ENCODE data around the gene MAK.
"Not testable (repeated sequence)": the region's sequence is repeated elsewhere in the genome, so short reads cannot be mapped to it uniquely, and the experiment has no call there.

MAK gene, protein sequence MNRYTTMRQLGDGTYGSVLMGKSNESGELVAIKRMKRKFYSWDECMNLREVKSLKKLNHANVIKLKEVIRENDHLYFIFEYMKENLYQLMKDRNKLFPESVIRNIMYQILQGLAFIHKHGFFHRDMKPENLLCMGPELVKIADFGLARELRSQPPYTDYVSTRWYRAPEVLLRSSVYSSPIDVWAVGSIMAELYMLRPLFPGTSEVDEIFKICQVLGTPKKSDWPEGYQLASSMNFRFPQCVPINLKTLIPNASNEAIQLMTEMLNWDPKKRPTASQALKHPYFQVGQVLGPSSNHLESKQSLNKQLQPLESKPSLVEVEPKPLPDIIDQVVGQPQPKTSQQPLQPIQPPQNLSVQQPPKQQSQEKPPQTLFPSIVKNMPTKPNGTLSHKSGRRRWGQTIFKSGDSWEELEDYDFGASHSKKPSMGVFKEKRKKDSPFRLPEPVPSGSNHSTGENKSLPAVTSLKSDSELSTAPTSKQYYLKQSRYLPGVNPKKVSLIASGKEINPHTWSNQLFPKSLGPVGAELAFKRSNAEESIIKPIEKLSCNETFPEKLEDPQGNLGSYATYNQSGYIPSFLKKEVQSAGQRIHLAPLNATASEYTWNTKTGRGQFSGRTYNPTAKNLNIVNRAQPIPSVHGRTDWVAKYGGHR

DNA sequence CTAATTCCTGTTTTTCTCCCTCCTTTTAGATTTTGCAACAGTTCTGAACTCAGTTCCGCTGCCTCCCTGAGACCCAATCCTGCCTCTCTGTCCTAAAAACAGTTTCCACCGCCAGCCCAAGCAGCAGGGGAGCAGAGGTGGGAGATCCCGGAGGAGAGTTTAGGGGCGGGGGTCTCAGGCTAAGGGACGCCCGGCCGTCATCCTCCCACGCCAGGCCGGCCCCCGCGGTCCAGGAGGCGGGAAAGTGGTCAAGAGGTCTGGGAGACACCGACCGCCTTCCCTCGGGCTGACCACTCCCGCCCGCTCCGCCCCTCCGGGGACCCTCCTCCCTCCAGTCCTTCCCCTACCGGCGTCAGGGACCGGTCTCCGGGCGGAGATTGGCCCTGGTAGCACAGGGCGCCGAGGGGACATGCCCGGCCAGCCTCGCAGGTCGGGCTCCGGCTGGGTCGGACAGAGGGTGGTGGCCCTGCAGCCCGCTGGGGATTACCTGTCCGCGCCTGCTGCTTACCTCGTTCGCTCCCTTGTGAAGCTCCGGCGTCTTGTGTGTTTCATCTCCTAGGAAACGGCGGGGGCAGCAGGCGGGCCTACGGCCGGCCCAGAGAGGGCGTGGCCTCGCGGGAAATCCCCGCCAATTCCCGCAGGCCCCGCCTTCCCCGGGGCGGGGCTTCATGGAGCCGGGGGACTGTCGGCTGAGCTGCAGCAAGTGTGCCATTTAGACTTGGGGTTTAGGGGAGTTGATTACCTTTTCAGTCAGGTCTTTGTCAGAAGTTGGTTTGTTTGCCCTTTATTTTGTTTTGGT is at the start of gene MAK:
Gene MAK, minus strand, starts transcription at position 545 of the 799 bp plus-strand sequence. CDS start 7,891 bp downstream, outside the sequence.
- peak; percentile 82 for DNase-seq (ENCODE audit: low read depth)

DNA sequence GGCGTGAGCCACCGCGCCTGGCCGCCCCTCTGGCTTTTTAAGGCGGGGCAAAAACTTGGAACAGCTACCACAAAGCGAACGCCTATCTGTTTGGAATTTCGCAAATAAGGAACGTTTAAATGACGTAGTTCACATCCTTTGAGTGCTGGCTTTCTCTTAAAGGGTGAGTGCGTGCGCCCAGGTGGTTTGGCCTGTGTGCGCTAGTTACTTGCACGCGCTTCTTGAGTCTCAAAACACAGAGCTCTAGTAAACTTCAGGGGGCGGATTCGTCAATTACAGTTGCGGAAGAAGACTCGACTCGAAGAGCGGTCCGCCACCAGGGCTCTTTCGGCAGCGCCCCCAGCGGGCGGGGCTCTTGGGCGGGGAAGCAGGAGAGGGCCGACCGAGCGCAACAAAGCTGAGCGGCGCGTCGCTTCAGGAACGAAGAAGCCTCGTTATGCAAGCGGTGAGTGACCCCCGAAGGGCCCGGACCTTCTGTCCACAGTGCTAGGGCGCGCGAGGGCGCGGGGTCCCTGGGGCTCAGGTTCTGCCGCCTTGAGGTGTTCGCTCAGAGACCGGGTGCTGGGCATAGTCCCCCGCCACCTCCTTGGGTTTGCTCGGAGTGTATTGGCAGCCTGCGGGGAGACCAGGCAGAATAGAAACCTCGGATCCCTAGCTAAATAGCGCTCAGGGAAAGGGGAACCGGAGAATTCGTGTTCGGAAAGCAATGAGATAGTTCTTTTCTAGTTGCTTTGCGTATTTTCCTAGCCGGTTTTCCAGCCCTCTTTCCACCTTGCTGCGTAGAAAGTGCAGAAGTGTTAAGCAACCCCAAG is 48.6 kb upstream of the MAK start, which contains the start of gene SYCP2L:
Gene SYCP2L, plus strand, starts transcription at position 362 of the 812 bp plus-strand sequence. Its CDS starts 75 bp downstream, at position 437.
- DNase-seq (ENCODE audit: low read depth), result no peak

DNA sequence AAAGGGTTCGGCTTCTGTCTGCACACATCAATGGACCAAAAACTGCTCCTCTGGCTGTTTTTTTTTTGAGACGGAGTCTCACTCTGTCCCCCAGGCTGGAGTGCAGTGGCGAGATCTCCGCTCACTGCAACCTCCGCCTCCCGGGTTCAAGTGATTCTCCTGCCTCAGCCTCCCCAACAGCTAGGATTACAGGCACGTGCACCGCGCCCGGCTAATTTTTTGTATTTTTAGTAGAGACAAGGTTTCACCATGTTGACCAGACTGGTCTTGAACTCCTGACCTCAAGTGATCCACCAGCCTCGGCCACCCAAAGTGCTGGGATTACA is 48.0 kb upstream of the MAK start:
- DNase-seq (ENCODE audit: low read depth), result not testable (repeated sequence)

DNA sequence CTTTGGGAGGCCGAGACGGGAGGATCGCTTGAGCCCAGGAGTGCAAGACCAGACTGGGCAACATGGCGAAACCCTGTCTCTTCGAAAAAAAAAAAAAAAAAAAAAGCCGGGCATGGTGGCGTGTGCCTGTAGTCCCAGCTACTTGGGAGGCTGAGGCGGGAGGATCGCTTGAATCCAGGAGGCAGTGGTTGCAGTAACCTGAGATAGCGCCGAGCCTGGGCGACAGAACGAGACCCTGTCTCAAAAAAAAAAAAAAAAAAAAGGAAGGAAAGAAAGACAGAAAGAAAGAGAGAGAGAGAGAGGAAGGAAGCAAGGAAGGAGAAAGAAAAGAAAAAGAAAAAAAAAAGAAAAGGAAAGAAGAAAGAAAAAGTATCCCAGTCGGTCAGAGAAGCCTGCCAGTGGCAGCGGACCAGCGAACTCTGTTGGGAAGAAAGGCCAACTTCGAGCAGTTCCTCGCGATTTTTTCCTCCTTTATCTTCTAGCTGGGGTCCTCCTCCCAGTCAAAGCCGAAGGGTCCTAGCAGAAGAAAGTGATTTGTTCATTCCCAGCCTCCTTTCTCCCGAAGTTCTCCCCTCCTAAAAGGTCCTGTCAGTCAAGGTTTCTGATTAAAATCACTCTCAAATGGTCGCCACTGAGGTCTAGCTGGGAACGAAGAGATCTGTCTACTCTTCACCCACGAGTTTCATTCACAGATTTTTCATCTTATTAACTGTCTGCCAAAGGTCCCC is 46.1 kb upstream of the MAK start:
- DNase-seq (ENCODE audit: low read depth), result no peak

DNA sequence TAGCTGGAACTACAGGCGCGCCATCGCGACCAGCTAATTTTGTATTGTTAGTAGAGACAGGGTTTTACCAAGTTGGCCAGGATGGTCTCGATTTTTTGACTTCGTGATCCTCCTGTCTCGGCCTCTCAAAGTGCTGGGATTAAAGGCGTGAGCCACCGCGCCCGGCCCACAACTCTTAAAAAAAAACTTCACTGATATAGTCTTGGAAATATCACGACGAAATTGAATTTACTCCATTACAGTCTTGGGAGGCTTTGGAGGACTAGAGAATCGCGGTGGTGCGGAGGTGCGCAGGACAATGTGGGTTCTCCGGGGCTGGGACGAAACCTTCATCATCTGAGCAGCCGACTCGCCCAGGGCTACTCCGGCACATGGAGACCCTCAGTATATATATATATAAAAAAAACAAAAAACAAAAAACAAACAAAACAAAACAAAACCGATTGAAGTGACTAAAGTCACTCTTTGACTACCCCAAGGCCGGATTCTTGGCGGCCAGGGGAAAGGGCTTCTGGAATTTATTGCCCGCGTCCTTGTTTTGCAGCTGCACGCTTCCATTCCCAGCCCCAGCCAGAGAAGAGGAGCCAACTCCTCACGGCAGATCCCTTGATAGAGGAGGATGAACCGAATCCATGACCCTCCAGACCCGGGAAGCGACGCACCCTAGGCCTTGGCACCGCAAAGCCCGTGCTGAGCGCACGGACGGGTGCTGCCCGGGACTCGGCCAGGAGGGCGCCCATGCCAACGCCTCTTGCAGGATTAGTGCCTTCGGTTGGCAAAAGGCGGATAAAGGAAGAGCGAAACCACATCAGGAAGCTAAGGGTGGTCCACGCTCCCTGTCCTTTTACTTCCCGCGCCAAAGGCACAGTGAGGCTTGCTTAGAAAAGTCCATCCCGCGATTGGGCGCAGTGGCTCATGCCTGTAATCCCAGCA is 45.2 kb upstream of the MAK start:
- DNase-seq (ENCODE audit: low read depth), result no peak

DNA sequence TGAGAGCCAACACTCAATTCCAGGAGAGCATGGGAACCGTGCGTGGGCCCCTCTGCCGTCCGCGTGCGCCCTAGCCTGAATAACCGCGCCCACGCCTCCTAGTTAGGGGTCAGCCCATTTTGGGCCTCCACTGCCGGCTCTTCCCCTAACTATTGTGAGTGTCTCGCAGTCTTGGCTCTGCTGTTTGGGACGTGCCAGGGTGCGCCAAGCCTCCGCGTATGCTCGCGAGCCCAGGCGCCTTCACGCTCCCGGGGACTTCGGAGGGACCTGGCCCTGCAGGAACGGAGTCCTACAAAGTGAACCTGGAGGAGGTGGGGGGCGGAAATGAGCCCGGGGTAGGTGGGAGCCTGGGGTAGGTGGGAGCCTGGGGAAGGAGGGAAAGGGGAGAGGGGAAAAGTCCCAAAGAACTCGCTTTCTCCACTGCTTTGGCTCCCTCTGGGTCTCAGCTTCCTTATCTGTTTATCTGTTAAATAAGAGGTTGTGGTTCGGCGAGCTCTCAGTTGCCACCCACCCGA is 44.4 kb upstream of the MAK start:
- no peak for DNase-seq (ENCODE audit: low read depth)

DNA sequence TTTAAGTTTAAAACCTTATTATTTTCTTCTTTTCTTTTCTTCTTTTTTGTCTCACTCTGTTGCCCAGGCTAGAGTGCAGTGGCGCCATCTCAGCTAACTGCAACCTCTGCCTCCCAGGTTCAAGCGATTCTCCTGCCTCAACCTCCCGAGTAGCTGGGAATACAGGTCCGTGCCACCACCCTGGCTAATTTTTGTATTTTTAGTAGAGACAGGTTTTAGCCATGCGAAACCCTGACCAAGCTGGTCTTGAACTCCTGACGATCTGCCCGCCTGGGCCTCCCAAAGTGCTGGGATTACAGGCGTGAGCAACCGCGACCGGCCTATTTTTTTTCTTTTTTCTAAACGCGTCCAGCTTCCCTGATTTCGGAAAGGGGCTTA is 43.9 kb upstream of the MAK start:
- not testable (repeated sequence) for DNase-seq (ENCODE audit: low read depth)

DNA sequence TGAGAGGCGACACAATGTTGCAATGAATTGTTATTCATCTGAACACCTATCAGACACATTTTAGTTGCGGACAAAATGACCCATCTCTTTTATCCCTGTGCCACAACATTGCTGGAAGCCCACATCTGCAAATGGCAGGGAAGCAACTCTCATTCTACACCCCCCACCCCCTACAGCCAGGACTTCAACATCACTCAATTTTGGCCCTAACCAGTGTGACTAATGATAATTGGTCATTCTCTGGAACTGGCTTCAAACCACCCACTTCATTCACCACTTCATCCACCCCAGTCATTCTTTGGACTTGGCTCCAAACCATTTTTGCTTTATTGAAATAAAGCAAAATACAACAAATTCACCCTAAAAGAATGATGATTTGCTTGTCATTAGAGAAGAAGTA is 42.0 kb upstream of the MAK start:
- DNase-seq (ENCODE audit: low read depth), result no peak

DNA sequence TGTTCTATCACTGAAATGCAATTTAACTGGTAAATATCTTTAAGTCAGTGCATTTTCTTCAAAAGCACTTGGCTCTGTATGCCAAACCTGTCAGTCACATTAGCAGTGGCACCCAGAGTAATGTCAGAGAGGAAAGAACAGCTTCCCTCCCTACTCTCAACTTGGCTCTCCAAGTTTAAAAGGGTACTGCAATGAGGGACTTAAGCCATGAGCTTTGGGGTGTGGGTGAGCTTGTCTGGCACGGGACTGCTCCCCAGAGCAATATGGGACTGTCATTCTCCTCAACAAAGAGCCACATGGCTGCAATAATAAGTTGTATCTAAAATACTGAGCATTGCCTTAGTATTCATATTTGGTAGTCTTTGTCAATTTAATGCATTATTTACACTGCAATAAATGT is 39.5 kb upstream of the MAK start:
- DNase-seq (ENCODE audit: low read depth), result no peak

DNA sequence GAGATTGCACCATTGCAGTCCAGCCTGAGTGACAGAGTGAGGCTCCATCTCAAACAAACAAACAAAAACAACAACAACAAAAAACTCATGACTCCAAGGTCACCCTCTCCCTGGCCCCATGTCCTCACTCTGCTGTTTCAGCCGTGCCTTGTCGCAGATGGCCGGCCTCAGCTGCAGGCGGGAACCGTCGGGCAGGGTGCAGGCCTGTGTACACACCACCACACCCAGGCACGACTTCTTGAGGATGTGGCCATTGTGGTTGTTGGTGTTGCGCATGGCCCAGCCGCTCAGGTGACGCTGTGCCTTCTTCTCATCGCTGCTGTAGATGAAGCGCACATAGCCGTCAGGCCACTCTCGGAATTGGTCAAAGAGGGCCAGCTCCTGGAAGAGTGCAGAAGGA is 38.7 kb upstream of the MAK start:
- DNase-seq (ENCODE audit: low read depth), result no peak

DNA sequence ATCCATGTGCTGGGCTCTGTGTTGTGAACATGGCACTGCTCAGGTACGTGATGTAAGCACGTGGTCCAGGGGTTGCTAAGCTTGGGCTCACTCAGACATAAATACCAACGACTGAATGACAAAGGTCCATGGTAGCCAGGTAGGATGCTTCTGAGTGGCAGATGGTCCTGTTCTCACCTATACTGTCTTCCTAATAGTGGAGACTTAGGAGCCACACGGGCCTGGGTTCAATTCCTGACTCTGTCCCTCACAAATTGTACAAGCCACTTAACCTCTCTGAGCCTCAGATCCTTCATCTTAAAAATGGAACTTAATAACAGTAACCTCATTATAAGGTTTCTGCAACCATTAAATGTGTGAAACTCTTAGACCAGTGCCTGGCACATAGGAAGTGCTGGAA is 36.7 kb upstream of the MAK start:
- DNase-seq (ENCODE audit: low read depth), result no peak

DNA sequence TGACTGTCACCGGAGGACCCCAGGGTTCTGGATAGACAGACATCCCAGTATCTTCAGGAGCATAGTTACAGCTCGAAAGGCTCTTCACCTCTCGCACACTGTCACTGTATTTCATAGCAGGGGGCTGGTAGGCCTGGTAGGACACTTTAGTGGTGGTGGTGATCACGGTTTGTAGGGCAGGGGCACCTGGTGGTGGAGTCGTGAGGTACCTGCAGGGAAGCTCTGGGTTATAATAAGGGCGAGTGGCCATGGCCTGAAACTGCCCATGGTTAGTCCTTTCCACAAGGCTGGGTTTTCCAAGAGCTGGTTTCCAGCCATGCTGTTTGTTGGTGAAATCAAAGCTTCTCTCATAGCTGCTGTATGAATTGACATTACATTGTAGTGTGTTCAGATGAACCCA is 35.9 kb upstream of the MAK start:
- DNase-seq (ENCODE audit: low read depth), result no peak

DNA sequence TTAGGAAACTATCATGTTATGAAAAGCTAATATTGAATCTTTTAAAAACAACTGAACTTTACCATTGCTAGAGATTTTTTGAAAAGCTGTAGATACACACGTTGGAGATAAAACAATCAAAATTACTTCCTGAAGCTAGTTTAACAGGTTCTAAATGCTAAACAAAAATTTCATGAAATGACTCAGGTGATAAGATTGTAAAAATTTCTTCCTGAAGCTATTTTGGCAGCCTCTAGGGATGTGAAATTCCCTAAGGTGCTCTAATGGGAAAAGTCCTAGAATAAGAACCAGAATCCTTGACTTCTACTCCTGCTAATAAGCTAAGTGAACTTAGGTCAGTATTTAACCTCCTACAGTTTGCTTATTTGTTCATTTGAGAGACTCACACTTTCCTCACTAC is 35.0 kb upstream of the MAK start:
- no peak for DNase-seq (ENCODE audit: low read depth)

DNA sequence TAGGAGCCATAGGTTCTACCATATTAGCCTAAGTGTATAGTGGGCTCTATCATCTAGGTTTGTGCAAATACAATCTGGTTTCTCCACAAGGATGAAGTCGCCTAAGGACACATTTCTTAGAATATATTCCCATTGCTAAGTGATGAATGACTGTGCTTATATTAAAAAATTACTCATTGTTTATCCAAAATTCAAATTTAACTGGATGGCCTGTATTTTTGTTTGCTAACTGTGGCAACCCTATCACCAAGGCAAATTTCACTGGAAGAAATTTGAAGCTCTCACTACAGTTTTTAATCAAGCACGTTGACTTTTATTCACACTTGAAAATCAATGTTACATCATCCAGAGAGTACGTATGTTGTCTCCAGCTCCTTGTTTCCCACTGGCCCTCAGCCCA is 29.6 kb upstream of the MAK start:
- DNase-seq (ENCODE audit: low read depth), result no peak

DNA sequence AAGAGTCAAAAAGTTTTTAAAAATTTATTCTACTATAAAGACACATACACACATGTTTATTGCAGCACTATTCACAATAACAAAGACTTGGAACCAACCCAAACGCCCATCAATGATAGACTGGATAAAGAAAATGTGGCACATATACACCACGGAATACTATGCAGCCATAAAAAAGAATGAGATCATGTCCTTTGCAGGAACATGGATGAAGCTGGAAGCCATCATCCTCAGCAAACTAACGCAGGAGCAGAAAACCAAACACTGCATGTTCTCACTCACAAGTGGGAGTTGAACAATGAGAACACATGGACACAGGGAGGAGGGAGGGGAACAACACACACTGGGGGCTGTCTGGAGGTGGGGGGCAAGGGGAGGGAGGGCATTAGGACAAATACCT is 28.4 kb upstream of the MAK start:
- DNase-seq (ENCODE audit: low read depth), result not testable (repeated sequence)

DNA sequence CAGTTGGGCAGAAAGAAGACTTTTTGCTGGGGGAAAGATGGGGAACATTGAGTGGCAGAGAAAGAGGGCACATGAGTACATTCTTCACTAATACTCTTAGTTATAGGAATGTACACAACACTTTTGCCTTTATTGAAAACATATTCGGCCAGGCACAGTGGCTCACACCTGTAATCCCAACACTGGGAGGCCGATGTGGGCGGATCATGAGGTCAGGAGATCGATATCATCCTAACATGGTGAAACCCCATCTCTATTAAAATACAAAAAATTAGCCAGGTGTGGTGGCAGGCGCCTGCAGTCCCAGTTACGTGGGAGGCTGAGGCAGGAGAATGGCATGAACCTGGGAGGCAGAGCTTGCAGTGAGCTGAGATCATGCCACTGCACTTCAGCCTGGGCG is 24.7 kb upstream of the MAK start:
- DNase-seq (ENCODE audit: low read depth), result not testable (repeated sequence)

DNA sequence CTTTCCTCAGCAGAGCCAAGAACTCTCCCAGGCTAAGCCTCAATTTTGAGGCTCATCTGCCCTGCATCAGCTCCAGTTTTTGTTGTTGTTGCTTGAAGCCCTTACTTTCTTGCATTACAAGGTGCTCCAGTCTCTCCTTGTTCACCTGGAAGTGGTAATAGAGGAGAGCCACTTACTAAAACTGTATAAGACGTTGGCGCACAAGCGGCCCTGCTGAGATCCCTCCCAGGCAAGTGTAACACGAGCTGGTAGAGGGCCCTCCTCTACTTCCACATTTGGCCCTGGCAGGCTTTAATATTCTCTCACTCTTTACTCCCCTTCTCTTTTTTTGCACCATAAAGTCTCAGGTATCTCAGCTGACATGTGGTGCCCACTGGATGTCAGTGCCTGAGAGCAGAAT is 24.0 kb upstream of the MAK start:
- DNase-seq (ENCODE audit: low read depth), result no peak

DNA sequence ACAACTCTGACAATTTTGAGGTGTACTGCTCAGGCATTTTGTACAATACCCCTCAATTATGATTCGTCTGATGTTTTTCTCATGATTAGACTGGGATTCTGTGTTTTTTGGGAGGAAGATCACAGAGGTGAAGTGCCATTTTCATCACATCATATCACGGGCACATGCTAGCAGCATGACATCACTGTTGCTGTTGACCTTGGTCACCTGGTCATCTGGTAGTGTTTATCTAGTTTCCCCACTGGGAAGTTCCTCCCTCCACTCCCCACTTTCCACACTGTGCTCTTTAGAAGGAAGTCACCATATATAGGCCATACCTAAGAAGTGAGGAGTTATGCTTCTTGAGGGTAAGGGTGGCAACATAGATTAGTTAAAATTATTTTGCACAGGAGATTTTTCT is 22.7 kb upstream of the MAK start:
- DNase-seq (ENCODE audit: low read depth), result no peak

DNA sequence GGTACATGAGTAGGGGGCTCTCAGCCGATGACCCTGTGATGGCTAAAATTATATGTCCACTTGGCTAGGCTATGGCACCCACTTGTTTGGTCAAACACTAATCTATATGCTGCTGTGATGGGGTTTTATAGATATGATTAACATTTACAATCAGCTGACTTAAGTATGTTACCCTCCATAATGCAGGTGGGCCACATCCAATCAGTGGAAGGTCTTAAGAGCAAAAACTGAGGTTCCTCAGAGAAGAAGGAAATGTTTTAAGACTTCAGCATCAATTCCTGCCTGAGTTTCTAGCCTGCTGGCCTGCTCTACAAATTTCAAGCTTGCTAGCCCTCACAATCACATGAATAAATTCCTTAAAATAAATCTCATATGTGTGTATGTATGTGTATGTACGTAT is 18.9 kb upstream of the MAK start:
- no peak for DNase-seq (ENCODE audit: low read depth)

All from activated T-cell treated with anti-CD3 and anti-CD28 coated beads for 24 hours (primary cell).